K562 (cell line): ENCODE measurements around the gene GNAT2. TPM values are rescaled to one million over a fixed set of nuclear protein-coding genes. Genes with fewer than 3 reads are reported as not detected.

Source experiments
- BHLHE40 ChIP-seq: IDR thresholded peaks from 2 replicates; pipeline ENCODE4 v1.6.1; 2011; ENCODE audit warnings: low read length, improper control_type of control experiment
- GABPB2 ChIP-seq: fragments of 250-450 bp; sonication (Bioruptor Pico); conservative IDR thresholded peaks from 2 replicates; pipeline ENCODE4 v1.5.1; 2021; ENCODE audit warnings: mild to moderate bottlenecking
- HNRNPUL1 ChIP-seq: fragments of 200-400 bp; formaldehyde crosslinking; IDR thresholded peaks from 2 replicates; pipeline ENCODE4 v1.6.1; 2017; ENCODE audit warnings: low read length
- KDM2B ChIP-seq: fragments of 250-450 bp; sonication (Bioruptor Pico); IDR thresholded peaks from 2 replicates; pipeline ENCODE4 v1.8.0; 2021; ENCODE audit warnings: mild to moderate bottlenecking, moderate library complexity
- NFIX ChIP-seq: fragments of 250-450 bp; sonication (Bioruptor Pico); IDR thresholded peaks from 2 replicates; pipeline ENCODE4 v1.4.0; 2020; ENCODE audit warnings: low read depth, mild to moderate bottlenecking, moderate library complexity
- OTX1 ChIP-seq: fragments of 450-650 bp; formaldehyde crosslinking; IDR thresholded peaks from 2 replicates; pipeline ENCODE4 v1.4.0; 2022; ENCODE audit warnings: mild to moderate bottlenecking
- POLR2A ChIP-seq: fragments of 450-650 bp; conservative IDR thresholded peaks from 2 replicates; pipeline ENCODE4 v1.6.1; 2016
- PTRF ChIP-seq: fragments of 450-650 bp; IDR thresholded peaks from 2 replicates; pipeline ENCODE4 v1.6.1; 2016; ENCODE audit warnings: mild to moderate bottlenecking, missing genetic modification characterization, missing compliant biosample characterization
- RNF2 ChIP-seq: sonication (generic); IDR thresholded peaks from 2 replicates; pipeline ENCODE4 v1.6.1; 2016
- SAFB ChIP-seq: fragments of 200-400 bp; formaldehyde crosslinking; IDR thresholded peaks from 2 replicates; pipeline ENCODE4 v1.6.1; 2017; ENCODE audit warnings: low read depth, low read length, borderline replicate concordance
- SIRT6 ChIP-seq: IDR thresholded peaks from one replicate; pipeline ENCODE4 v1.6.1; 2012; ENCODE audit warnings: low read depth, mild to moderate bottlenecking, control low read depth, inconsistent platforms, low read length, moderate library complexity
- SMAD1 ChIP-seq: fragments of 150-350 bp; IDR thresholded peaks from 2 replicates; pipeline ENCODE4 v1.6.1; 2014; ENCODE audit warnings: low read length, low read depth; ENCODE audit not compliant: partially characterized antibody
- SMAD2 ChIP-seq: fragments of 150-350 bp; IDR thresholded peaks from 2 replicates; pipeline ENCODE4 v1.6.1; 2014; ENCODE audit warnings: low read depth, mild to moderate bottlenecking, low read length
- ZNF212 ChIP-seq: fragments of 450-650 bp; formaldehyde crosslinking; IDR thresholded peaks from 2 replicates; pipeline ENCODE4 v1.4.0; 2020; ENCODE audit warnings: mild to moderate bottlenecking
- ZNF764 ChIP-seq: fragments of 250-450 bp; sonication (Bioruptor Pico); IDR thresholded peaks from 2 replicates; pipeline ENCODE4 v1.4.0; 2020; ENCODE audit warnings: low read depth, mild to moderate bottlenecking, moderate library complexity
- polyA plus RNA-seq, 8 experiments: library from polyadenylated mRNA; depleted of rRNA in 4 of 8; stranded (reverse) in 5 of 8; unstranded in 3 of 8; fragments of >200 nt; fragmentation: Nextera tagmentation in 2 of 8; fragmentation: Illumina TruSeq in 1 of 8; extraction: Ambion mirVana in 2 of 8; extraction: Trizol in 1 of 8; gene quantifications; 2 replicates each; pipeline versions ENCODE4 v1.2.1 to v1.2.3, GENCODE V29; 2011 to 2014; ENCODE audit warnings: inconsistent platforms in 1 of 8, missing spikeins in 1 of 8
- total RNA-seq, 7 experiments: library from RNA; depleted of rRNA in 6 of 7; stranded (reverse); fragments of >200 nt in 6 of 7; fragmentation: Illumina TruSeq in 2 of 7; extraction: Trizol in 2 of 7; gene quantifications; 2 replicates each; pipeline versions ENCODE4 v1.2.1 to v1.2.3, GENCODE V29; 2011 to 2021; ENCODE audit warnings: low replicate concordance in 1 of 7
- TF ChIP-seq, protein P1 (sequence below): IDR thresholded peaks from 2 replicates; pipeline ENCODE4 v1.6.1; 2012; ENCODE audit warnings: low read depth, low read length, improper control_type of control experiment, borderline replicate concordance
- TF ChIP-seq, protein P2 (sequence below), 2 experiments: fragments of 450-650 bp; IDR thresholded peaks; 2 replicates each; pipeline ENCODE4 v1.6.1; 2016; ENCODE audit warnings: mild to moderate bottlenecking in 2 of 2, borderline replicate concordance in 1 of 2, low read depth in 1 of 2, moderate library complexity in 1 of 2
- TF ChIP-seq, protein P3 (sequence below): sonication (generic); formaldehyde crosslinking; IDR thresholded peaks from 2 replicates; pipeline ENCODE4 v1.8.0; 2023; ENCODE audit warnings: mild to moderate bottlenecking, missing genetic modification reagents

The GNAT2 gene
- total and polyA plus RNA-seq, 9 of the 15 experiments (the other 6 are each of a cell fraction or from before 2014, with no cell fraction given): 0.06 to 0.52 (median 0.24) TPM; not detected in 1

DNA sequence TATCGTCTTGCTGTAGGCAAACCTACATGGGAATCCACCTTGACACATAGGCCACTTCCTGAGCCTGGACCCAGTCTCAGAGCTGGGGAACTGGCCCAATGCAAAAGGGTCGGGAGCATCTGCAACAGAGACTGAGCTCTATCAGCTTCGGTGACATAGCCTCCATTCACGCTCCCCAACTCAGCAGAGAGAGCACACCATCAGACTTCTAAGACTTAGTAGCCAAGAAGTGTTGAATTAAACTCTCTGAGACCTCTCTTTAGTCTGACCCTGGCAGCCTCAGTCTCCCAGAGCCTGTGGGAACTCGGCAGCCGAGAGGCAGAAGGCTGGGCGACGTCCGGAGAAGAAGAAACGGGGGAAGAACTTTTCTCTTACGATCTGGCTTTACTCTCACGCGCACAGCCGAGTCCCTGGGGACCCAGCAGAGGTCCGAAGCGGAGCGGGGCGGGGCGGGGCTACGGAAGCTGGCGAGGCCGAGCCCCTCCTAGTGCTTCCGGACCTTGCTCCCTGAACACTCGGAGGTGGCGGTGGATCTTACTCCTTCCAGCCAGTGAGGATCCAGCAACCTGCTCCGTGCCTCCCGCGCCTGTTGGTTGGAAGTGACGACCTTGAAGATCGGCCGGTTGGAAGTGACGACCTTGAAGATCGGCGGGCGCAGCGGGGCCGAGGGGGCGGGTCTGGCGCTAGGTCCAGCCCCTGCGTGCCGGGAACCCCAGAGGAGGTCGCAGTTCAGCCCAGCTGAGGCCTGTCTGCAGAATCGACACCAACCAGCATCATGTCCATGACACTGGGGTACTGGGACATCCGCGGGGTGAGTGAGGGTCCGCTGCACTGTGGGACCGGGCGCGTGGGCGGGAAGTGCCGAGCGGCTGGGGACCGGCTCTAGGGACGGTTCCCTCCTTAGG is 36.5 kb upstream of the GNAT2 start, which contains the start of gene GSTM4 (continued):
- TF ChIP-seq, protein P1, sequence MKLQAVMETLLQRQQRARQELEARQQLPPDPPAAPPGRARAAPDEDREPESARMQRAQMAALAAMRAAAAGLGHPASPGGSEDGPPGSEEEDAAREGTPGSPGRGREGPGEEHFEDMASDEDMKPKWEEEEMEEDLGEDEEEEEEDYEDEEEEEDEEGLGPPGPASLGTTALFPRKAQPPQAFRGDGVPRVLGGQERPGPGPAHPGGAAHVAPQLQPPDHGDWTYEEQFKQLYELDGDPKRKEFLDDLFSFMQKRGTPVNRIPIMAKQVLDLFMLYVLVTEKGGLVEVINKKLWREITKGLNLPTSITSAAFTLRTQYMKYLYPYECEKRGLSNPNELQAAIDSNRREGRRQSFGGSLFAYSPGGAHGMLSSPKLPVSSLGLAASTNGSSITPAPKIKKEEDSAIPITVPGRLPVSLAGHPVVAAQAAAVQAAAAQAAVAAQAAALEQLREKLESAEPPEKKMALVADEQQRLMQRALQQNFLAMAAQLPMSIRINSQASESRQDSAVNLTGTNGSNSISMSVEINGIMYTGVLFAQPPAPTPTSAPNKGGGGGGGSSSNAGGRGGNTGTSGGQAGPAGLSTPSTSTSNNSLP: no peak
- no peak for TF ChIP-seq SMAD1
- TF ChIP-seq PTRF: no peak
- TF ChIP-seq, protein P2, sequence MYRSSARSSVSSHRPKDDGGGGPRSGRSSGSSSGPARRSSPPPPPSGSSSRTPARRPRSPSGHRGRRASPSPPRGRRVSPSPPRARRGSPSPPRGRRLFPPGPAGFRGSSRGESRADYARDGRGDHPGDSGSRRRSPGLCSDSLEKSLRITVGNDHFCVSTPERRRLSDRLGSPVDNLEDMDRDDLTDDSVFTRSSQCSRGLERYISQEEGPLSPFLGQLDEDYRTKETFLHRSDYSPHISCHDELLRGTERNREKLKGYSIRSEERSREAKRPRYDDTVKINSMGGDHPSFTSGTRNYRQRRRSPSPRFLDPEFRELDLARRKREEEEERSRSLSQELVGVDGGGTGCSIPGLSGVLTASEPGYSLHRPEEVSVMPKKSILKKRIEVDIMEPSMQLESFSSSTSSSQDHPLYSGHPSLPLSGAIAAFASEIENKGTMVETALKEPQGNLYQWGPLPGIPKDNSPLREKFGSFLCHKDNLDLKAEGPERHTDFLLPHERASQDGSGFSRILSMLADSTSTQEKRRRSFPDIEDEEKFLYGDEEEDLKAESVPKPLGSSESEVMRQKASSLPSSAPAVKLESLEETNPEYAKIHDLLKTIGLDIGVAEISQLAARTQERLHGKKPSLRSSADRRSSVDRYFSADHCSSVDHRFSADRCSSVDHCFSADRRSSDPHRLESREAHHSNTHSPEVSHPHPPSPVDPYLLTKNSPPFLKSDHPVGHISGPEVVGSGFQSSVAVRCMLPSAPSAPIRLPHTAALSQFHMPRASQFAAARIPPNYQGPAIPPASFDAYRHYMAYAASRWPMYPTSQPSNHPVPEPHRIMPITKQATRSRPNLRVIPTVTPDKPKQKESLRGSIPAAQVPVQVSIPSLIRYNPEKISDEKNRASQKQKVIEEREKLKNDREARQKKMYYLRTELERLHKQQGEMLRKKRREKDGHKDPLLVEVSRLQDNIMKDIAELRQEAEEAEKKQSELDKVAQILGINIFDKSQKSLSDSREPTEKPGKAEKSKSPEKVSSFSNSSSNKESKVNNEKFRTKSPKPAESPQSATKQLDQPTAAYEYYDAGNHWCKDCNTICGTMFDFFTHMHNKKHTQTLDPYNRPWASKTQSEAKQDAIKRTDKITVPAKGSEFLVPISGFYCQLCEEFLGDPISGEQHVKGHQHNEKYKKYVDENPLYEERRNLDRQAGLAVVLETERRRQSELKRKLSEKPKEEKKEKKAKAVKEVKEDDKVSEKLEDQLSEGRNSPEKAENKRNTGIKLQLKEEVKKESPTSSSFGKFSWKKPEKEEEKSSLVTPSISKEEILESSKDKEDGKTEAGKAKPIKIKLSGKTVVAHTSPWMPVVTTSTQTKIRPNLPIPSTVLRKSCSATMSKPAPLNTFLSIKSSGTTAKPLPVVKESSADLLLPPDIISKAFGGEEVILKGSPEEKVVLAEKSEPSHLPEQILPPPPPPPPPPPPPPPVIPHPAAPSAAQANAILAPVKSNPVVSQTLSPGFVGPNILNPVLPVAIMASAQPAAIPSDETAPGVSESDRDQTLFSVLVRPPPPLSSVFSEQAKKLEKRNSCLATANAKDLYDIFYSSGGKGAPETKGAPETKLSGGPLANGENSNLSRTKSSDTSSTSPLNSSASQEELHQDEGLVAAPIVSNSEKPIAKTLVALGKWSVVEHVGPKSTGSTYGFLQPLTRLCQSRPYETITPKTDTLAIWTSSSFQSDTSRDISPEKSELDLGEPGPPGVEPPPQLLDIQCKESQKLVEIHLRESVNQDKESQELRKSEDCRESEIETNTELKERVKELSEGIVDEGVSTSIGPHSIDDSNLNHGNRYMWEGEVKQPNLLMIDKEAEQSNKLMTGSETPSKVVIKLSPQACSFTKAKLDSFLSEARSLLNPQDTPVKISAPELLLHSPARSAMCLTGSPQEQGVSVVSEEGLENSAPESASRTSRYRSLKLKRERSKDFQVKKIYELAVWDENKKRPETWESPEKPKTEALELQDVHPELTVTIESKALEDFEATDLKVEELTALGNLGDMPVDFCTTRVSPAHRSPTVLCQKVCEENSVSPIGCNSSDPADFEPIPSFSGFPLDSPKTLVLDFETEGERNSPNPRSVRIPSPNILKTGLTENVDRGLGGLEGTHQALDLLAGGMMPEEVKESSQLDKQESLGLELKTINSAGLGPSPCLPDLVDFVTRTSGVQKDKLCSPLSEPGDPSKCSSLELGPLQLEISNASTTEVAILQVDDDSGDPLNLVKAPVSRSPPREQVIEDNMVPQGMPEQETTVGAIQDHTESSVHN (IDR thresholded peaks at IDR 0.05; ENCODE audit: borderline replicate concordance in 1 of 2, low read depth in 1 of 2): no peak
- no peak for TF ChIP-seq OTX1
- TF ChIP-seq, protein P3, sequence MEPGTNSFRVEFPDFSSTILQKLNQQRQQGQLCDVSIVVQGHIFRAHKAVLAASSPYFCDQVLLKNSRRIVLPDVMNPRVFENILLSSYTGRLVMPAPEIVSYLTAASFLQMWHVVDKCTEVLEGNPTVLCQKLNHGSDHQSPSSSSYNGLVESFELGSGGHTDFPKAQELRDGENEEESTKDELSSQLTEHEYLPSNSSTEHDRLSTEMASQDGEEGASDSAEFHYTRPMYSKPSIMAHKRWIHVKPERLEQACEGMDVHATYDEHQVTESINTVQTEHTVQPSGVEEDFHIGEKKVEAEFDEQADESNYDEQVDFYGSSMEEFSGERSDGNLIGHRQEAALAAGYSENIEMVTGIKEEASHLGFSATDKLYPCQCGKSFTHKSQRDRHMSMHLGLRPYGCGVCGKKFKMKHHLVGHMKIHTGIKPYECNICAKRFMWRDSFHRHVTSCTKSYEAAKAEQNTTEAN (CRISPR knock-in tag): no peak
- TF ChIP-seq RNF2: no peak
- TF ChIP-seq KDM2B (CRISPR knock-in tag): peak; percentile 43
- TF ChIP-seq SAFB: 0 out of 2 replicates have a peak, but pooled peaks have one; percentile 20
- TF ChIP-seq NFIX (CRISPR knock-in tag): no peak
- TF ChIP-seq HNRNPUL1: no peak
- TF ChIP-seq GABPB2 (CRISPR knock-in tag): no peak; the same call in 1 of the 2 replicates
- TF ChIP-seq ZNF212: no peak
- TF ChIP-seq SIRT6: no peak
- peak; percentile 88 for TF ChIP-seq POLR2A
- TF ChIP-seq BHLHE40: no peak; the same call in 1 of the 2 replicates
- no peak for TF ChIP-seq ZNF764 (CRISPR knock-in tag)
- TF ChIP-seq SMAD2: no peak
